PC-3 (cell line): ENCODE results near the gene SPRED3.

ENCODE experiments used
- CTCF ChIP-seq: fragments of 300-600 bp; sonication (generic); conservative IDR thresholded peaks from 2 replicates; pipeline ENCODE4 v1.5.1; 2017; ENCODE audit warnings: antibody characterized with exemption, low read depth, mild to moderate bottlenecking, low read length
- EZH2 ChIP-seq: fragments of 300-600 bp; sonication (generic); IDR thresholded peaks from one replicate; pipeline ENCODE4 v1.6.1; 2017; ENCODE audit warnings: antibody characterized with exemption, mild to moderate bottlenecking, low read length; ENCODE audit not compliant: unreplicated experiment
- EZH2phosphoT487 ChIP-seq: fragments of 300-600 bp; sonication (generic); IDR thresholded peaks from 2 replicates; pipeline ENCODE4 v1.6.1; 2018; ENCODE audit warnings: mild to moderate bottlenecking, antibody characterized with exemption, low read length, borderline replicate concordance

DNA sequence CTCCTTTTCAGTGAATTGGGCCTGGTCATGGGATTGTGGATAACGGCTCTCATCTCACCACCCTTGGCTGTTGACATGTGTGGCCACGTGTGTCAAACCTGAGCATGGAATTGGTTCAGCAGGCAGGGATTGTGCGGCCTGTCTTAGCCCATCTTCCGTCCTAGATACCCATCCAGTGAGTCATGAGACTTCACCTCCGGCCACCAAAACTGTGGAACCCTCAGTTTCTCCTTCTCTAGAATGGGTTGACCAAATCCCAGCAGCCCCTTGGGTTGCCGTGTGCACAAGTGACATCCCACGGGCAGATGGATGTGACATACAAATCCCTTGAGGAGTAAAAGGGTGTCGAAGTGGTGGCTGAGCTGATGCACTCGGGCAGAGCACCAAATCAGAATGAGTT is 7.4 kb upstream of the SPRED3 start:
- TF ChIP-seq EZH2 (no peak), CTCF (no peak), EZH2phosphoT487 (no peak)
